Naive thymus-derived CD4-positive, alpha-beta T cell (primary cell): Measurements from ENCODE around the gene PDPK1. TPM values are rescaled to one million over a fixed set of nuclear protein-coding genes. Genes with fewer than 3 reads are reported as not detected.
A peak's percentile ranks its signal among the peaks of the same experiment; 100 is the strongest.
"Not testable (repeated sequence)": the region's sequence is repeated elsewhere in the genome, so short reads cannot be mapped to it uniquely, and the experiment has no call there.

Source experiments
- ATAC-seq: fragments of 150-1000 bp; cut with Tn5 transposase; 2 replicates; pipeline ENCODE4 v1.10.0; 2021; ENCODE audit warnings: mild to moderate bottlenecking, moderate library complexity
- CTCF ChIA-PET: fragments of 350-600 bp; sonication (Branson Sonifier 250); formaldehyde crosslinking; loops from one replicate; lab custom pipeline; 2021; ENCODE audit warnings: antibody characterized with exemption; lab: Charles Lee
- POLR2A ChIA-PET: fragments of 350-600 bp; sonication (Branson Sonifier 250); formaldehyde crosslinking; loops from one replicate; lab custom pipeline; 2021; ENCODE audit warnings: antibody characterized with exemption, inconsistent platforms; lab: Charles Lee
- DNase-seq, 9 donors: peaks; one replicate each; pipeline versions ENCODE4 v3.0.0 to v3.0.0-alpha.2; 2020 to 2022; ENCODE audit warnings: mixed read lengths in 1 of 9
- H3K27ac ChIP-seq: one replicate; pipeline ENCODE4 v1.7.0; 2013; ENCODE audit warnings: mild to moderate bottlenecking, low read depth, low read length, moderate library complexity
- H3K27me3 ChIP-seq, 2 donors: one replicate each; pipeline ENCODE4 v1.7.0; 2013; ENCODE audit warnings: low read length in 2 of 2, mild to moderate bottlenecking in 2 of 2, moderate library complexity in 2 of 2; ENCODE audit not compliant: control insufficient read depth in 2 of 2, insufficient read depth in 2 of 2
- H3K36me3 ChIP-seq, 3 experiments: 1 replicate in 2 of 3; 2 replicates in 1 of 3; pipeline ENCODE4 v1.7.0; 2013; ENCODE audit warnings: low read length in 3 of 3, mild to moderate bottlenecking in 3 of 3, moderate library complexity in 1 of 3; ENCODE audit not compliant: insufficient read depth in 3 of 3, control insufficient read depth in 2 of 3
- H3K4me1 ChIP-seq, 2 donors: one replicate each; pipeline ENCODE4 v1.7.0; 2013; ENCODE audit warnings: low read length in 2 of 2, mild to moderate bottlenecking in 2 of 2, moderate library complexity in 1 of 2; ENCODE audit not compliant: control insufficient read depth in 2 of 2, insufficient read depth in 2 of 2
- H3K4me3 ChIP-seq: 2 replicates; pipeline ENCODE4 v1.7.0; 2013; ENCODE audit warnings: mild to moderate bottlenecking, low read length
- H3K9me3 ChIP-seq, 3 experiments: 1 replicate in 2 of 3; 2 replicates in 1 of 3; pipeline ENCODE4 v1.7.0; 2013; ENCODE audit warnings: low read length in 3 of 3; ENCODE audit not compliant: control insufficient read depth in 2 of 3
- H3K27ac Mint-ChIP-seq, 9 donors: one replicate each; pipeline ENCODE4 v1.8.0; 2020 to 2022; ENCODE audit warnings: mixed read lengths in 9 of 9, mild to moderate bottlenecking in 8 of 9, moderate library complexity in 5 of 9, inconsistent platforms in 2 of 9
- H3K27me3 Mint-ChIP-seq, 5 donors: one replicate each; pipeline ENCODE4 v1.8.0; 2021 to 2022; ENCODE audit warnings: mixed read lengths in 5 of 5, mild to moderate bottlenecking in 1 of 5
- H3K36me3 Mint-ChIP-seq, 5 donors: one replicate each; pipeline ENCODE4 v1.8.0; 2020 to 2022; ENCODE audit warnings: mixed read lengths in 5 of 5, mild to moderate bottlenecking in 3 of 5, inconsistent platforms in 1 of 5
- H3K4me1 Mint-ChIP-seq, 7 donors: one replicate each; pipeline ENCODE4 v1.8.0; 2020 to 2022; ENCODE audit warnings: mixed read lengths in 7 of 7, mild to moderate bottlenecking in 3 of 7, inconsistent platforms in 1 of 7
- H3K4me3 Mint-ChIP-seq, 10 donors: one replicate each; pipeline ENCODE4 v1.8.0; 2020 to 2022; ENCODE audit warnings: mild to moderate bottlenecking in 10 of 10, mixed read lengths in 10 of 10, moderate library complexity in 6 of 10, inconsistent platforms in 2 of 10
- H3K9me3 Mint-ChIP-seq, 11 donors: one replicate each; pipeline ENCODE4 v1.8.0; 2020 to 2022; ENCODE audit warnings: mixed read lengths in 11 of 11, mild to moderate bottlenecking in 4 of 11, inconsistent platforms in 1 of 11, moderate library complexity in 1 of 11
- intact Hi-C, 2 donors: fragments of 100-400 bp; cut with micrococcal nuclease; formaldehyde crosslinking; loops; one replicate each; pipeline ENCODE4 v1.15.1; 2023
- polyA plus RNA-seq, 2 donors: library from polyadenylated mRNA; unstranded; fragments of 300-500 nt; fragmentation: Illumina TruSeq; gene quantifications; one replicate each; pipeline ENCODE4 v1.2.3, GENCODE V29; 2021
- total RNA-seq, 6 experiments: library from RNA in 5 of 6; stranded (reverse) in 5 of 6; gene quantifications; 1 replicate in 5 of 6; 2 replicates in 1 of 6; pipeline ENCODE4 v1.2.3 and lab custom pipeline; 2021 to 2026

PDPK1 gene
- total and polyA plus RNA-seq, 7 experiments from 2014 or later: 30.7 to 71.5 (median 56.5) TPM

DNA sequence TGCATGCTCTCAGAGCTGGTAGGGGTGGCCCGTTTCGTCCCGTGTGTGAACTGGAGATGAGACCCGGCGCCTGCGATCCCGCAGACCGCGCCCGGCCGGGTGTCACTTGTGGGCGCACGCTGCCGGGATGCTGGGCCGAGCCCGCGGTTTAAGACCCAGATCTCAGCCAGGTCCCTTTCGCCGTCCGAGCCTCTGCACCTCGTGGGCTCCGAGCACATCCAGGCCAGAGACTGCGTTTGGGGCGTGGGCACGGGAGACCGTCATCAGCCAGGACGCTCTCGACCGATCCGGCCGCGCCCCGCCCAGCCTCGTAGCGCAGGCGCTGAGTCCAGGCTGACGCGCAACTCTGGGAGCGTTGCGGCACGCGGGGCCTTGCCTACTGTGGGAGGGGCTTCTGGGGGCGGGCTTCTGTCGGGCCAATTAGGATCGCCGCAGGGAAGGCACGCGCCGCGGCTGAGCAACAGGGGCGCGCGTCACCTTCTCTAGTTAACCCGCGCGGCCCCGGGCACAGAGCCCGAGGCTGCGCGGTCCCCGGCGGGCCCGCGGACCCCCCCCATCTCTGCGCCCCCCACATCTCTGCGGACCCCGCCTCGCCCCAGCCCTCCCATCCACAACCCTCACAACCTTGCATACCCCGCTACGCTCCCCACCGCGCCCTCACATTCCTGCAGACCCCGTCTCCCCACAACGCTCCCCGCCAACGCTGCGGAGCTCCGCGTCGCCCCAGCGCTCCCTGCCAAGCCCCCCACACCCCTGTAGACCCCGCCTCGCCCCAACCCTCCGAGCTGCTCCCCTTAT is 5.9 kb upstream of the PDPK1 start:
- peaks cover 0 to 31% (median 20%) of the 10 kb centered on the region in 7 donors for H3K4me1 Mint-ChIP-seq
- H3K4me3 ChIP-seq: peak overlapping the region; percentile 71
- peak overlapping the region; percentile 96 to 100 (median 98) for H3K27ac Mint-ChIP-seq
- intact Hi-C loops: loop anchor here (1.0 to 10.0 kb wide), 8 partner anchors 12 to 753 kb away; partner anchors contain the start of genes AMDHD2 (in 2 of the 2), ATP6V0C (in 2 of the 2), E4F1 (in 1 of the 2) and HCFC1R1 (in 1 of the 2)
- ATAC-seq: peak; percentile 93
- H3K27me3 Mint-ChIP-seq: no peaks in the 10 kb centered on the region
- H3K36me3 Mint-ChIP-seq: peaks cover 0 to 3% (median 0%) of the 10 kb centered on the region in 5 donors
- H3K27me3 ChIP-seq: no peaks in the 10 kb centered on the region
- no peaks in the 10 kb centered on the region for H3K9me3 ChIP-seq
- H3K4me3 Mint-ChIP-seq: peak overlapping the region; percentile 84 to 100 (median 96)
- peak overlapping the region; percentile 93 for H3K27ac ChIP-seq
- CTCF ChIA-PET: interaction anchor here (0.7 to 1.6 kb wide), 4 partner anchors 14 to 35 kb away, joined by 3 to 4 read pairs (median 3); partner anchors contain the start of gene ATP6V0C
- peaks cover 0 to 2% (median 0%) of the 10 kb centered on the region in 11 donors for H3K9me3 Mint-ChIP-seq
- H3K36me3 ChIP-seq: peaks cover 0 to 29% (median 0%) of the 10 kb centered on the region in 3 experiments
- H3K4me1 ChIP-seq: peaks cover 5 to 6% of the 10 kb centered on the region in 2 donors
- peak; percentile 94 to 97 (median 96) for DNase-seq
- POLR2A ChIA-PET: interaction anchor here (0.7 to 6.0 kb wide), 14 partner anchors 9 to 826 kb away, joined by 3 to 89 read pairs (median 5); partner anchors contain the start of genes AMDHD2, ATP6V0C, ECI1 and MAPK8IP3

DNA sequence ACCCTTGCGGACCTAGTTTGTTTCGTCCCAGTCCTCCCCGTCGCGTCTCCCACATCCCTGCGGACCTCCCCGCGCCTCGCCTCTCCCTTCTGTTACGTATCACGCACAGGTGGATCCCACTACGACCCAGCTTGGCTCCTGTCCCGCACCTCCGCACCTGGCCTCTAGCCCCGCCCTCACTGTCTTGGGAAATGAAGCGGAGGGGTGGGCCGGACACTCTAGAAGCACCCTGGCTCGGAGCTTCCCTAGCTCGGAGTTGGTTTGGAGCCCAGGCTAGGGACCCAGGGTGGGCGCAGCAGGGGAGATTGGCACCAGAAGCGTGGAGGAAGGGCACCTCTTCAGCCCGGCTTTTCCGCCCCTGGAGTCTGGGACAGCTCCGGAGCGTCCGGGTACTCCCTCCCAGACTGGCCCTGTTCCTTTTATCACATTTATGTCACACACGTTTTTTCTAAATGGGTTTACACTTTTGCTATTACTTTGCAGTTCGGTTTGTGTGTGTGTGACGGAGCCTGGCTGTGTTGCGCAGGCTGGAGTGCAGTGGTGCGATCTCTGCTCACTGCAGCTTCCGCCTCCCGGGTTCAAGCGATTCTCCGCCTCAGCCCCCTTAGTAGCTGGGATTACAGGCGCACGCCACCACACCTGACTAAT is 5.2 kb upstream of the PDPK1 start:
- CTCF ChIA-PET: interaction anchor here (0.7 to 1.6 kb wide), 3 partner anchors 14 to 21 kb away, joined by 3 to 4 read pairs (median 3); partner anchors contain the start of gene ATP6V0C
- peak; percentile 26 for ATAC-seq
- peaks cover 0 to 3% (median 0%) of the 10 kb centered on the region in 5 donors for H3K36me3 Mint-ChIP-seq

DNA sequence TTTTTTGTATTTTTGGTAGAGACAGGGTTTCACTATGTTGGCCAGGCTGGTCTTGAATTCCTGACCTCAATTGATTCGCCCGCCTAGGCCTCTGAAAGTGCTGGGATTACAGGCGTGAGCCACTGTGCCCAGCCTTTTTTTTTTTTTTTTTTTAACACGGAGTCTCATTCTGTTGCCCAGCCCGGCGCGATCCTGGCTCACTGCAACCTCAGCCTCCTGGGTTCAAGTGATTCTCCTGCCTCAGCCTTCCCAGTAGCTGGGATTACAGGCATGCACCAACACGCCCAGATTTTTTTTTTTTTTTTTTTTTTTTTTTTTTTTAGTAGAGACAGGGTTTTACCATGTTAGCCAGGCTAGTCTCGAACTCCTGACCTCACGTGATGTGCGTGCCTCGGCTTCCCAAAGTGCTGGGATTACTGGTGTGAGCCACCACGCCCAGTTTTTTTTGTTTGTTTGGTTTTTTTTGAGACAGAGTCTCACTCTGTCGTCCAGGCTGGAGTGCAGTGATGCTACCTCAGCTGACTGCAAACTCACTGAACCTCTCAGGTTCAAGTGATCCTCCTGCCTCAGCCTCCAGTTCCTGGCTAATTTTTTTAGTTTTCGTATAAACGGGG is 4.6 kb upstream of the PDPK1 start:
- H3K9me3 Mint-ChIP-seq, DNase-seq, H3K4me1 ChIP-seq, H3K27me3 ChIP-seq, H3K27me3 Mint-ChIP-seq, H3K36me3 Mint-ChIP-seq, H3K9me3 ChIP-seq, ATAC-seq: not testable (repeated sequence)
- Histone ChIP-seq H3K36me3 (peaks cover 0 to 16% (median 0%) of the 10 kb centered on the region in 3 experiments), H3K27ac (peak overlapping the region; percentile 93), H3K4me3 (peak overlapping the region; percentile 71)
- ChIA-PET POLR2A (interaction anchor here (0.6 to 6.0 kb wide), 14 partner anchors 10 to 828 kb away, joined by 3 to 89 read pairs (median 5); partner anchors contain the start of genes AMDHD2, ATP6V0C, ECI1 and MAPK8IP3), CTCF (interaction anchor here (1.5 to 1.6 kb wide), 2 partner anchors 20 to 21 kb away, joined by 3 to 4 read pairs; partner anchors contain the start of gene ATP6V0C)
- H3K27ac Mint-ChIP-seq: peak overlapping the region; percentile 96 to 100 (median 98)
- intact Hi-C loops: loop anchor here (5.0 to 10.0 kb wide), 4 partner anchors 311 to 752 kb away; partner anchors contain the start of genes E4F1 (in 1 of the 2), HCFC1R1 (in 1 of the 2), THOC6 (in 1 of the 2) and TNFRSF12A (in 1 of the 2)
- peak overlapping the region; percentile 84 to 100 (median 96) for H3K4me3 Mint-ChIP-seq
- H3K4me1 Mint-ChIP-seq: peaks cover 0 to 36% (median 23%) of the 10 kb centered on the region in 7 donors

More for the DNA sequence above, 5.2 kb upstream of the PDPK1 start:
- peak in 8 of 9 donors; percentile 61 to 81 (median 78) for DNase-seq
- POLR2A ChIA-PET: interaction anchor here (0.6 to 6.0 kb wide), 16 partner anchors 10 to 827 kb away, joined by 3 to 89 read pairs (median 4); partner anchors contain the start of genes AMDHD2, ATP6V0C, ECI1 and MAPK8IP3
- Histone ChIP-seq H3K4me3 (peak overlapping the region; percentile 71), H3K27me3 (no peaks in the 10 kb centered on the region), H3K27ac (peak overlapping the region; percentile 93), H3K4me1 (peaks cover 5 to 9% of the 10 kb centered on the region in 2 donors), H3K9me3 (no peaks in the 10 kb centered on the region), H3K36me3 (peaks cover 0 to 22% (median 0%) of the 10 kb centered on the region in 3 experiments)
- H3K27me3 Mint-ChIP-seq: no peaks in the 10 kb centered on the region
- intact Hi-C loops: loop anchor here (1.0 to 10.0 kb wide), 8 partner anchors 12 to 752 kb away; partner anchors contain the start of genes AMDHD2 (in 2 of the 2), ATP6V0C (in 2 of the 2), E4F1 (in 1 of the 2) and HCFC1R1 (in 1 of the 2)
- H3K4me3 Mint-ChIP-seq: peak overlapping the region; percentile 84 to 100 (median 96)
- peak overlapping the region; percentile 96 to 100 (median 98) for H3K27ac Mint-ChIP-seq
- H3K4me1 Mint-ChIP-seq: peaks cover 0 to 36% (median 23%) of the 10 kb centered on the region in 7 donors
- H3K9me3 Mint-ChIP-seq: peaks cover 0 to 4% (median 0%) of the 10 kb centered on the region in 11 donors

DNA sequence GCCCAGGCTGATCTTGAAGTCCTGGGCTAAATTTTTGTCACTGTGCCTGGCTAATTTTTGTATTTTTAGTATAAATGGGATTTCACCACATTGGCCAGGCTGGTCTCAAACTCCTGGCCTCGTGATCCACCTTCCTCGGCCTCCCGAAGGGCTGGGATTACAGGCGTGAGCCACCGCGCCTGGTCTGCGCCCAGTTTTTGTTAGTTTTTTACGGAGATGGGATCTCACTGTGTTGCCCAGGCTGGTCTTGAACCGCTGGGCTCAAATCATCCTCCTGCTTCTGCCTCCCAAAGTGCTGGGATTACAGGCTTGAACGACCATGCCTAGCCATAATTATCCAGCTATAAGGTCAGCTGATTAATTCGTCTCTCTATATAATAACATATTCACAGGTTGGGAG is 3.9 kb upstream of the PDPK1 start:
- ChIA-PET CTCF (no interaction called here), POLR2A (interaction anchor here (1.9 to 6.0 kb wide), 2 partner anchors 15 to 20 kb away, joined by 5 to 83 read pairs; partner anchors contain the start of gene ATP6V0C)
- H3K36me3 Mint-ChIP-seq: peaks cover 0 to 3% (median 0%) of the 10 kb centered on the region in 5 donors
- no peak overlapping the region for H3K4me3 ChIP-seq
- H3K27me3 Mint-ChIP-seq: no peaks in the 10 kb centered on the region
- peaks cover 5 to 13% of the 10 kb centered on the region in 2 donors for H3K4me1 ChIP-seq
- ATAC-seq: no peak
- H3K9me3 Mint-ChIP-seq: peaks cover 0 to 4% (median 0%) of the 10 kb centered on the region in 11 donors
- peak overlapping the region; percentile 55 to 99 (median 88) for H3K27ac Mint-ChIP-seq
- H3K27me3 ChIP-seq: no peaks in the 10 kb centered on the region
- H3K9me3 ChIP-seq: no peaks in the 10 kb centered on the region
- intact Hi-C loops: loop anchor here (5.0 to 10.0 kb wide), 4 partner anchors 312 to 751 kb away; partner anchors contain the start of genes E4F1 (in 1 of the 2), HCFC1R1 (in 1 of the 2), THOC6 (in 1 of the 2) and TNFRSF12A (in 1 of the 2)
- H3K27ac ChIP-seq: no peak overlapping the region
- no peak for DNase-seq
- peaks cover 0 to 9% (median 0%) of the 10 kb centered on the region in 3 experiments for H3K36me3 ChIP-seq
- H3K4me1 Mint-ChIP-seq: peaks cover 5 to 40% (median 28%) of the 10 kb centered on the region in 7 donors
- H3K4me3 Mint-ChIP-seq: peak overlapping the region; percentile 66 to 99 (median 77)

DNA sequence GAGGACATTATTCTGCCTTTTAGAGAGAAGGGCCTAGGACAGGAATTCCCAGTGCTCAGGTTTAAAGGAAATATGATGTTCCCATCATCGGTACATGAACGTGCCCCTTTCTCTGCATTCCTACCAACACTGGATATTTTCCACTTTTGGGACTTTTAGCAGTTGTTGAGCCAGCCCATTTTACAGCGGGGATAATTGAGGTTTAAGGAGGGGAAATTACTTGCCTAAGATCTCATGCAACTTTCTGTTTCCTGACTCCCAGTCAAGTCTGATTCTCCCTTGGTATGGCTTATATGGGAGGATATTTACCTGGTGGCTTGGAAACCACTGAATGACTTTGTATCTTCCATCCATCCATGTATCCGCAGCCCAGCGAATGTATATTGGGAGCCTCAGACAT is 3.5 kb upstream of the PDPK1 start:
- H3K4me3 ChIP-seq, H3K27me3 ChIP-seq, H3K36me3 Mint-ChIP-seq, DNase-seq, H3K36me3 ChIP-seq, H3K27me3 Mint-ChIP-seq, H3K9me3 Mint-ChIP-seq, H3K27ac ChIP-seq, H3K9me3 ChIP-seq, ATAC-seq, CTCF ChIA-PET: not testable (repeated sequence)
- Mint-ChIP-seq H3K4me1 (peaks cover 9 to 45% (median 31%) of the 10 kb centered on the region in 7 donors), H3K27ac (peak overlapping the region in 8 of 9 donors; percentile 22 to 99 (median 90)), H3K4me3 (peak overlapping the region in 9 of 10 donors; percentile 66 to 99 (median 78))
- intact Hi-C loops: loop anchor here (5.0 to 10.0 kb wide), 4 partner anchors 312 to 750 kb away; partner anchors contain the start of genes E4F1 (in 1 of the 2), HCFC1R1 (in 1 of the 2), THOC6 (in 1 of the 2) and TNFRSF12A (in 1 of the 2)
- H3K4me1 ChIP-seq: peaks cover 5 to 17% of the 10 kb centered on the region in 2 donors
- POLR2A ChIA-PET: interaction anchor here (5.0 to 6.0 kb wide), 2 partner anchors 14 to 20 kb away, joined by 33 to 83 read pairs; partner anchors contain the start of genes AMDHD2 and ATP6V0C
